Lower leg skin (tissue), 4 donors: ENCODE results near the gene DMAP1. TPM values are rescaled to one million over a fixed set of nuclear protein-coding genes. Genes with fewer than 3 reads are reported as not detected.

Source experiments
- DNase-seq, 2 donors: peaks; one replicate each; pipeline ENCODE4 v3.0.0-alpha.2; 2019; ENCODE audit warnings: low spot score in 2 of 2
- H3K4me3 ChIP-seq: fragments of 200-600 bp; sonication (generic); 2 replicates; pipeline ENCODE4 v1.5.1; 2017; ENCODE audit warnings: mild to moderate bottlenecking, low read depth; ENCODE audit not compliant: poor library complexity, severe bottlenecking
- CTCF ChIP-seq, 3 donors: fragments of 450-650 bp; IDR thresholded peaks; one replicate each; pipeline ENCODE4 v1.5.1; 2016; ENCODE audit warnings: antibody characterized with exemption in 3 of 3, mild to moderate bottlenecking in 3 of 3, moderate library complexity in 2 of 3
- POLR2A ChIP-seq, 2 donors: fragments of 450-650 bp; IDR thresholded peaks; one replicate each; pipeline ENCODE4 v1.6.1; 2016 to 2017; ENCODE audit warnings: antibody characterized with exemption in 2 of 2, mild to moderate bottlenecking in 1 of 2, moderate library complexity in 1 of 2
- WGBS, 2 donors: methylation state at CpG; one replicate each; pipeline ENCODE4 v1.1.5; 2018; 5-methylcytosine and 5-hydroxymethylcytosine counted together
- intact Hi-C: fragments of 100-400 bp; cut with DNase I; formaldehyde crosslinking; loops from one replicate; pipeline ENCODE4 v1.15.0; 2023; ENCODE audit warnings: low total_unique reads
- total RNA-seq, 4 donors: library from RNA; depleted of rRNA; stranded (reverse); fragments of >200 nt; gene quantifications; one replicate each; pipeline ENCODE4 v1.1.0, GENCODE V29; 2016

Gene DMAP1
- total RNA-seq, 4 donors from 2014 or later = 37.1 to 46.9 (median 39.8) TPM

- intact Hi-C loops = no loop called here
- 97 to 98% methylated on average over 7 of the region's 7 CpGs for WGBS, 2 donors
- no peak overlapping the region for H3K4me3 ChIP-seq
- no peak for DNase-seq
- TF ChIP-seq POLR2A (IDR thresholded peaks at IDR 0.05) (no peak), CTCF (IDR thresholded peaks at IDR 0.05) (no peak)
These were observed 30.7 kb downstream of the DMAP1 start for GRCh38 chr1:44243782-44244495.

DNA sequence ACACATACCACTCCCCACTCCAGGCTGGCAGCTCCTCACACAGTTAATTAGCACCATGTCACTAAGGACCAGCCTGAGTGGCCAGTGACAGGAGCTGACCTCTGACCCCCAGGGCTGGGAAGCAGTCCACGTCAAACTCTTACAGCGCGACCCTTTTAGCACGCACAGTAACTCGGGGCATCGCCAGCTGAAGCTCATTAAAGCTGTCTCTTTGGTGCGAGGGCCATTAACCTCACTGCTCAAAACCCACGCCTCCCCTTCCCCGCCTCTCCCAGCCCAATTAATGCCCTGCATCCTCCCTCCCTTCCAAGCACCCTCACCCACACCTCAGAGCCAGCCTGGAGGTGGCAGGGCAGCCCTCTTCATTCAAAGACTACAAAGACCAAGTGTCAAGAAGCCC lies 31.7 kb downstream of the DMAP1 start:
- DNase-seq = no peak
- no peak for TF ChIP-seq CTCF (IDR thresholded peaks at IDR 0.05)
- TF ChIP-seq POLR2A (IDR thresholded peaks at IDR 0.05) = no peak
- no peak overlapping the region for H3K4me3 ChIP-seq
- intact Hi-C loops = no loop called here
- 89% methylated on average over 9 of the region's 9 CpGs for WGBS, 2 donors

DNA sequence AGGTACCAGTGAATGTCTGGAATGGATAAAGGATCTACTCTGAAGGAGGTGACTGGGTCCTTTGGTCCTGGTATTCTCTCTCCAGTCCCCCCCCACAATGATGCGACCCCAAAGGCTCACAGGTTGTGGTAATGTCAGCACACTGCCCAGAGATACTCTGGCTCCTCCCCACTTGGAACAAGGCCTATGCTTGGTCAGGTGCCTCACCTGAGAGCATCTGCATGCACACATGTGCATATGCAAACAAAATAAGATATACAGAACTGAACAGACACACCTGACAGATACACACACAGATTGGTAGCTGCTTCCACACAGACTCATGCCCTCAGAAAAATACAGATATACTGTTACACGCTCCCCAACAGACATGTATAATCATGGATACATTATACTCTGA lies 33.5 kb downstream of the DMAP1 start:
- DNase-seq = no peak
- WGBS, 2 donors = 77 to 96% methylated on average over 2 of the region's 2 CpGs
- H3K4me3 ChIP-seq = no peak overlapping the region
- no peak for TF ChIP-seq CTCF (IDR thresholded peaks at IDR 0.05)
- no peak for TF ChIP-seq POLR2A (IDR thresholded peaks at IDR 0.05)
- intact Hi-C loops = no loop called here

- 92 to 93% methylated on average over 7 of the region's 7 CpGs for WGBS, 2 donors
- DNase-seq = no peak
- no peak overlapping the region for H3K4me3 ChIP-seq
- no peak for TF ChIP-seq POLR2A (IDR thresholded peaks at IDR 0.05)
- intact Hi-C loops = no loop called here
These were observed 36.3 kb downstream of the DMAP1 start for GRCh38 chr1:44249543-44249942.

GRCh38 chr1:44250068-44250781 lies 37.0 kb downstream of the DMAP1 start:
- 89 to 93% methylated on average over 33 of the region's 33 CpGs for WGBS, 2 donors
- no peak for DNase-seq
- no peak for TF ChIP-seq POLR2A (IDR thresholded peaks at IDR 0.05)
- no peak for TF ChIP-seq CTCF (IDR thresholded peaks at IDR 0.05)
- intact Hi-C loops = no loop called here
- no peak overlapping the region for H3K4me3 ChIP-seq

DNA sequence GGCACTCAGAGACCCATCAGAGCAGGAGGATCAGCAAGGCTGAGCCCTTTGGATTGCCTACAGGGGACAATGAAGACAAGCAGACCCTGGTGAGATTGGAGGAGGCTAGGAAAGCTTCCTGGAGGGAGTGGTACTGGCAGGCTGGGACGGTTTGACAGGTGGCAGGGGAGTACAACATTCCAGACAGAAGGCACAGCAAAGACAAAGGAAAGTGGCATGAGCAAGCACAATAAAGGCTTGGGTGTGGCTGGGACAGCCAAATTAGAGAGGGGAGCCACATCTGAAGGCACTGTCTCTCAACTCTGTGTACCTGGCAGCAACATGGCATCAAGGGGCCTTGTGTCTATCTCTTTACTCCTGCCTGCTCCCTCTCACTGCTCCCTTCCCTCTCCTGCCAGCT lies 38.2 kb downstream of the DMAP1 start:
- H3K4me3 ChIP-seq = no peak overlapping the region
- TF ChIP-seq CTCF (IDR thresholded peaks at IDR 0.05) = no peak
- TF ChIP-seq POLR2A (IDR thresholded peaks at IDR 0.05) = no peak
- DNase-seq = no peak
- intact Hi-C loops = no loop called here
- WGBS, 2 donors = 53 to 67% methylated on average over 1 of the region's 1 CpG
